A673 (cell line): ENCODE data around the gene LRBA.

Source experiments
- EZH2 ChIP-seq: fragments of 200-600 bp; sonication (generic); IDR thresholded peaks from 2 replicates; pipeline ENCODE4 v1.6.1; 2017; ENCODE audit warnings: borderline replicate concordance, low read depth, mild to moderate bottlenecking, mixed read lengths, antibody characterized with exemption, low read length; ENCODE audit not compliant: poor library complexity, severe bottlenecking
- TF ChIP-seq, protein P1 (sequence below): fragments of 300-800, 200-600 bp; sonication (generic); conservative IDR thresholded peaks from 2 replicates; pipeline ENCODE4 v1.5.1; 2017; ENCODE audit warnings: low read depth, mild to moderate bottlenecking, antibody characterized with exemption, low read length, moderate library complexity, mixed read lengths

DNA sequence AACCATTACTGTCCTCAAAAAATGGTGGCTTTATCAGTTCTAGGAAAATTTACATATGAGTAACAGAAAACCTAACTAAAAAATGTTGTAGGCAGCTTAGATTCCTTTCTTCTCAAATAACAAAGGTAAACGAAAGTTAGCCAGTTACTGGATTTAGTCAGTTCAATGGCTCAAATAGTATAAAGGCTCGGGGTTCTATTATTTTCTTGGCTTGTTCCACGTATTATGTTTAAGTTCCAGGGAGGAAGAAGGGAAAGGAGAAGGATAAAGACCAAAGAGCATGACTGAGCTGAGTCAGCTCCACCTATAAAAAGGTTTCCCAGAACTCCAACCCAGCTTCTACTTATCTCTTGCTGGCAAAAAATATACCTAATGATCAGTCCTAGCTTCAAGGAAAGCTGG, 474.1 kb downstream of the LRBA start:
- TF ChIP-seq, protein P1, sequence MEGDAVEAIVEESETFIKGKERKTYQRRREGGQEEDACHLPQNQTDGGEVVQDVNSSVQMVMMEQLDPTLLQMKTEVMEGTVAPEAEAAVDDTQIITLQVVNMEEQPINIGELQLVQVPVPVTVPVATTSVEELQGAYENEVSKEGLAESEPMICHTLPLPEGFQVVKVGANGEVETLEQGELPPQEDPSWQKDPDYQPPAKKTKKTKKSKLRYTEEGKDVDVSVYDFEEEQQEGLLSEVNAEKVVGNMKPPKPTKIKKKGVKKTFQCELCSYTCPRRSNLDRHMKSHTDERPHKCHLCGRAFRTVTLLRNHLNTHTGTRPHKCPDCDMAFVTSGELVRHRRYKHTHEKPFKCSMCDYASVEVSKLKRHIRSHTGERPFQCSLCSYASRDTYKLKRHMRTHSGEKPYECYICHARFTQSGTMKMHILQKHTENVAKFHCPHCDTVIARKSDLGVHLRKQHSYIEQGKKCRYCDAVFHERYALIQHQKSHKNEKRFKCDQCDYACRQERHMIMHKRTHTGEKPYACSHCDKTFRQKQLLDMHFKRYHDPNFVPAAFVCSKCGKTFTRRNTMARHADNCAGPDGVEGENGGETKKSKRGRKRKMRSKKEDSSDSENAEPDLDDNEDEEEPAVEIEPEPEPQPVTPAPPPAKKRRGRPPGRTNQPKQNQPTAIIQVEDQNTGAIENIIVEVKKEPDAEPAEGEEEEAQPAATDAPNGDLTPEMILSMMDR = no peak
- TF ChIP-seq EZH2 = no peak
